H9 (cell line): ENCODE results near the gene FAM174C. TPM values are rescaled to one million over a fixed set of nuclear protein-coding genes. Genes with fewer than 3 reads are reported as not detected.

Source experiments
- DNase-seq: peaks from one replicate; pipeline ENCODE4 v3.0.0-alpha.2; 2017
- H2AFZ ChIP-seq: one replicate; pipeline ENCODE4 v1.6.1; 2013; ENCODE audit warnings: mild to moderate bottlenecking, low read length, control low read depth, moderate library complexity
- H2AK5ac ChIP-seq: 2 replicates; pipeline ENCODE4 v1.6.1; 2013; ENCODE audit warnings: low read length, control low read depth, mixed read lengths; ENCODE audit not compliant: insufficient read length
- H2BK120ac ChIP-seq: one replicate; pipeline ENCODE4 v1.6.1; 2013; ENCODE audit warnings: low read depth, mild to moderate bottlenecking, low read length, control low read depth, inconsistent platforms; ENCODE audit not compliant: poor library complexity, severe bottlenecking
- H2BK12ac ChIP-seq: 2 replicates; pipeline ENCODE4 v1.6.1; 2013; ENCODE audit warnings: low read length, control low read depth, mixed read lengths, low read depth; ENCODE audit not compliant: insufficient read length
- H2BK15ac ChIP-seq: 2 replicates; pipeline ENCODE4 v1.6.1; 2013; ENCODE audit warnings: low read depth, low read length, control low read depth
- H2BK20ac ChIP-seq: one replicate; pipeline ENCODE4 v1.6.1; 2013; ENCODE audit warnings: low read depth, mild to moderate bottlenecking, low read length, control low read depth, inconsistent platforms; ENCODE audit not compliant: poor library complexity, severe bottlenecking
- H2BK5ac ChIP-seq: 2 replicates; pipeline ENCODE4 v1.6.1; 2013; ENCODE audit warnings: low read length, control low read depth, mixed read lengths; ENCODE audit not compliant: insufficient read length
- H3K14ac ChIP-seq: 2 replicates; pipeline ENCODE4 v1.6.1; 2013; ENCODE audit warnings: low read length, control low read depth; ENCODE audit not compliant: insufficient read depth
- H3K18ac ChIP-seq: 2 replicates; pipeline ENCODE4 v1.6.1; 2013; ENCODE audit warnings: low read depth, mild to moderate bottlenecking, mixed read lengths, low read length, control low read depth; ENCODE audit not compliant: insufficient read length
- H3K23ac ChIP-seq: 2 replicates; pipeline ENCODE4 v1.6.1; 2013; ENCODE audit warnings: low read length, control low read depth, mixed read lengths, low read depth; ENCODE audit not compliant: insufficient read length
- H3K23me2 ChIP-seq: 2 replicates; pipeline ENCODE4 v1.6.1; 2013; ENCODE audit warnings: low read depth, mild to moderate bottlenecking, mixed read lengths, low read length, control low read depth; ENCODE audit not compliant: insufficient read length, poor library complexity, severe bottlenecking
- H3K27ac ChIP-seq: 2 replicates; pipeline ENCODE4 v1.5.1; 2013; ENCODE audit warnings: low read length, control low read depth, mixed read lengths, low read depth; ENCODE audit not compliant: insufficient read length
- H3K27me3 ChIP-seq: 2 replicates; pipeline ENCODE4 v1.6.1; 2013; ENCODE audit warnings: low read length, control low read depth, inconsistent platforms; ENCODE audit not compliant: insufficient read depth
- H3K4ac ChIP-seq: 2 replicates; pipeline ENCODE4 v1.6.1; 2013; ENCODE audit warnings: low read depth, mild to moderate bottlenecking, control low read depth, inconsistent platforms, low read length, moderate library complexity
- H3K4me1 ChIP-seq: 2 replicates; pipeline ENCODE4 v1.6.1; 2013; ENCODE audit warnings: low read length, control low read depth, inconsistent platforms; ENCODE audit not compliant: insufficient read depth
- H3K4me2 ChIP-seq: 2 replicates; pipeline ENCODE4 v1.6.1; 2013; ENCODE audit warnings: low read length, control low read depth, mixed read lengths; ENCODE audit not compliant: insufficient read length, insufficient read depth
- H3K56ac ChIP-seq: 2 replicates; pipeline ENCODE4 v1.6.1; 2013; ENCODE audit warnings: low read depth, mild to moderate bottlenecking, mixed read lengths, low read length, control low read depth; ENCODE audit not compliant: insufficient read length
- H3K79me1 ChIP-seq: 2 replicates; pipeline ENCODE4 v1.6.1; 2013; ENCODE audit warnings: low read depth, mild to moderate bottlenecking, moderate library complexity, low read length, control low read depth, inconsistent platforms; ENCODE audit not compliant: insufficient read depth, poor library complexity, severe bottlenecking
- H3K79me2 ChIP-seq: 2 replicates; pipeline ENCODE4 v1.6.1; 2013; ENCODE audit warnings: low read length, control low read depth, inconsistent platforms; ENCODE audit not compliant: insufficient read depth
- H3K9ac ChIP-seq: 2 replicates; pipeline ENCODE4 v1.6.1; 2013; ENCODE audit warnings: low read length, control low read depth, mixed read lengths; ENCODE audit not compliant: insufficient read length; ENCODE audit errors: extremely low read depth
- H3K9me3 ChIP-seq: one replicate; pipeline ENCODE4 v1.6.1; 2013; ENCODE audit warnings: low read depth, low read length, inconsistent platforms; ENCODE audit not compliant: control insufficient read depth
- H3T11ph ChIP-seq: one replicate; pipeline ENCODE4 v1.6.1; 2013; ENCODE audit warnings: mild to moderate bottlenecking, low read length, control low read depth, inconsistent platforms
- H4K20me1 ChIP-seq: one replicate; pipeline ENCODE4 v1.6.1; 2013; ENCODE audit not compliant: control insufficient read depth, insufficient read length, insufficient read depth
- H4K5ac ChIP-seq: 2 replicates; pipeline ENCODE4 v1.6.1; 2013; ENCODE audit warnings: low read depth, mild to moderate bottlenecking, mixed read lengths, low read length, control low read depth; ENCODE audit not compliant: insufficient read length
- H4K8ac ChIP-seq: replicated peaks from 2 replicates; pipeline ENCODE4 v1.6.1; 2013; ENCODE audit warnings: low read length, control low read depth, mixed read lengths, low read depth; ENCODE audit not compliant: insufficient read length
- H4K91ac ChIP-seq: 2 replicates; pipeline ENCODE4 v1.6.1; 2013; ENCODE audit warnings: low read depth, mild to moderate bottlenecking, moderate library complexity, mixed read lengths, low read length, control low read depth; ENCODE audit not compliant: insufficient read length
- H3K27ac Mint-ChIP-seq, 3 experiments: 2 replicates in 2 of 3; 3 replicates in 1 of 3; pipeline ENCODE4 v1.8.0; 2020 to 2021; ENCODE audit warnings: mixed read lengths in 3 of 3, mild to moderate bottlenecking in 1 of 3, moderate library complexity in 1 of 3
- H3K27me3 Mint-ChIP-seq: 2 replicates; pipeline ENCODE4 v1.8.0; 2021; ENCODE audit warnings: low read depth, mild to moderate bottlenecking, moderate library complexity, mixed read lengths
- H3K36me3 Mint-ChIP-seq, 3 experiments: 2 replicates in 2 of 3; 3 replicates in 1 of 3; pipeline ENCODE4 v1.8.0; 2020 to 2021; ENCODE audit warnings: low read depth in 3 of 3, mixed read lengths in 3 of 3; ENCODE audit not compliant: insufficient read depth in 1 of 3
- H3K4me1 Mint-ChIP-seq, 2 experiments: 2 replicates each; pipeline ENCODE4 v1.8.0; 2020; ENCODE audit warnings: mixed read lengths in 2 of 2
- H3K4me3 Mint-ChIP-seq, 2 experiments: 2 replicates in 1 of 2; 3 replicates in 1 of 2; pipeline ENCODE4 v1.8.0; 2020 to 2021; ENCODE audit warnings: mild to moderate bottlenecking in 2 of 2, mixed read lengths in 2 of 2, moderate library complexity in 1 of 2
- H3K9me3 Mint-ChIP-seq, 2 experiments: 2 replicates in 1 of 2; 3 replicates in 1 of 2; pipeline ENCODE4 v1.8.0; 2020; ENCODE audit warnings: mild to moderate bottlenecking in 2 of 2, mixed read lengths in 2 of 2, moderate library complexity in 1 of 2
- WGBS: extraction: QIAGEN DNeasy Blood & Tissue Kit; methylation state at CpG from one replicate; pipeline ENCODE4 v1.1.7; 2013; ENCODE audit warnings: missing lambda C conversion rate, low lambda C conversion rate, mixed read lengths; ENCODE audit not compliant: insufficient read length; ENCODE audit errors: extremely low coverage; 5-methylcytosine and 5-hydroxymethylcytosine counted together
- total RNA-seq: library from RNA; stranded (reverse); gene quantifications from 2 replicates; pipeline ENCODE4 v1.2.1, GENCODE V29; 2021
- TF ChIP-seq, protein P1 (sequence below): fragments of 200-600 bp; sonication (generic); conservative IDR thresholded peaks from 3 replicates; pipeline ENCODE4 v1.8.0; 2021; ENCODE audit warnings: antibody characterized with exemption, mild to moderate bottlenecking

Gene FAM174C
- total RNA-seq, 1 experiment from 2014 or later = 63.0 TPM

DNA sequence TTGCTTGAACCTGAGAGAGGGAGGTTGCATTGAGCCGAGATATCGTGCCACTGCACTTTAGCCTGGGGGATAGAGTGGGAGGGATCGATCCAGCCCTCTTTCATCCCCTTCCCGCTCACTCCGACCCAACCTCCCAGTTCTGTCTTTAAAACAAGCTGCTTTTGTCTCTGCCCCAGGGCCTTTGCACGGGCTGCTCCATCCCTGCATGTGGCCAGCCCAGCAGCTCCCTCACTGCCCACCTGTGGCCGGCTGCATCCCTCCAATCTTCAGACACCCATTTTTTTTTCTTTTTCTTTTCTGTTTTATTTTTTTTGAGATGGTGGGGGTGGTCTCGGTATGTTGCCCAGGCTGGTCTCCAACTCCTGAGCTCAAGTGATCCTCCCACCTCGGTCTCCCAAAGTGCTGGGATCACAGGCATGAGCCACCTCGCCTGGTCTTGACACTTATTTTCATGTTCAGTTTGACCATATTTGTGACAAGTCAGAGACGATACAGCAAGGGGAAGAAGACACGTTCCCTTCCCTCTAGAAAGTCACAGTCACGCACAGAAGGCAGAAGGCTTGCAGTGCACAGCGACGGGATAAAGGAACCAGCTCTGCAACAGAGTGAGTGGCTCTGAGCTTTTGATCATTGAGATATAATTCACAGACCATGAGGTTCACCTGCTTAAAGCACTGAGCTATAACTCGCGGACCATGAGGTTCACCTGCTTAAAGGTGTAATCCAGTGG lies 42.1 kb downstream of the FAM174C start:
- Histone ChIP-seq H3K4me2 (no peak overlapping the region), H2BK12ac (no peak overlapping the region), H2AK5ac (no peak overlapping the region), H3K79me1 (no peaks in the 10 kb centered on the region), H2BK15ac (no peak overlapping the region), H3K4me1 (no peaks in the 10 kb centered on the region), H2BK20ac (no peak overlapping the region), H3K23me2 (peaks cover 5% of the 10 kb centered on the region), H3K18ac (no peak overlapping the region), H3T11ph (no peak overlapping the region), H3K79me2 (no peaks in the 10 kb centered on the region), H3K14ac (no peak overlapping the region), H3K27ac (no peak overlapping the region), H4K91ac (no peak overlapping the region), H4K5ac (no peak overlapping the region), H3K9ac (no peak overlapping the region), H2BK120ac (no peak overlapping the region), H2AFZ (no peak overlapping the region), H3K27me3 (no peaks in the 10 kb centered on the region), H3K23ac (no peak overlapping the region), H4K20me1 (no peaks in the 10 kb centered on the region), H3K9me3 (no peaks in the 10 kb centered on the region), H3K56ac (no peak overlapping the region), H4K8ac (no peak overlapping the region), H3K4ac (no peak overlapping the region), H2BK5ac (no peak overlapping the region)
- Mint-ChIP-seq H3K36me3 (no peaks in the 10 kb centered on the region), H3K27ac (no peak overlapping the region), H3K9me3 (no peaks in the 10 kb centered on the region; a peak in 1 of 5 replicates), H3K4me1 (peaks cover 0 to 2% of the 10 kb centered on the region in 2 experiments; a peak in 1 of 4 replicates), H3K27me3 (peaks cover 31% of the 10 kb centered on the region), H3K4me3 (0 out of 5 replicates have a peak overlapping the region, but pooled peaks of 1 of the 2 experiments have one; percentile 10)
- TF ChIP-seq, protein P1, sequence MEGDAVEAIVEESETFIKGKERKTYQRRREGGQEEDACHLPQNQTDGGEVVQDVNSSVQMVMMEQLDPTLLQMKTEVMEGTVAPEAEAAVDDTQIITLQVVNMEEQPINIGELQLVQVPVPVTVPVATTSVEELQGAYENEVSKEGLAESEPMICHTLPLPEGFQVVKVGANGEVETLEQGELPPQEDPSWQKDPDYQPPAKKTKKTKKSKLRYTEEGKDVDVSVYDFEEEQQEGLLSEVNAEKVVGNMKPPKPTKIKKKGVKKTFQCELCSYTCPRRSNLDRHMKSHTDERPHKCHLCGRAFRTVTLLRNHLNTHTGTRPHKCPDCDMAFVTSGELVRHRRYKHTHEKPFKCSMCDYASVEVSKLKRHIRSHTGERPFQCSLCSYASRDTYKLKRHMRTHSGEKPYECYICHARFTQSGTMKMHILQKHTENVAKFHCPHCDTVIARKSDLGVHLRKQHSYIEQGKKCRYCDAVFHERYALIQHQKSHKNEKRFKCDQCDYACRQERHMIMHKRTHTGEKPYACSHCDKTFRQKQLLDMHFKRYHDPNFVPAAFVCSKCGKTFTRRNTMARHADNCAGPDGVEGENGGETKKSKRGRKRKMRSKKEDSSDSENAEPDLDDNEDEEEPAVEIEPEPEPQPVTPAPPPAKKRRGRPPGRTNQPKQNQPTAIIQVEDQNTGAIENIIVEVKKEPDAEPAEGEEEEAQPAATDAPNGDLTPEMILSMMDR = no peak
- no CpG with 5 or more reads among the region's 17 CpGs for WGBS
- DNase-seq = no peak
